Stomach smooth muscle (tissue), 2 donors: ENCODE results near the gene TMEM130.
"Not testable (repeated sequence)": the region's sequence is repeated elsewhere in the genome, so short reads cannot be mapped to it uniquely, and the experiment has no call there.

ENCODE experiments used
- H3K27ac ChIP-seq: one replicate; pipeline ENCODE4 v1.7.0; 2013; ENCODE audit warnings: mild to moderate bottlenecking, low read length, inconsistent platforms
- H3K27me3 ChIP-seq, 2 donors: one replicate each; pipeline ENCODE4 v1.7.0; 2013; ENCODE audit warnings: low read length in 2 of 2; ENCODE audit not compliant: insufficient read depth in 2 of 2, control insufficient read depth in 1 of 2
- H3K36me3 ChIP-seq, 2 donors: one replicate each; pipeline ENCODE4 v1.7.0; 2013; ENCODE audit warnings: low read length in 2 of 2; ENCODE audit not compliant: control insufficient read depth in 2 of 2, insufficient read depth in 2 of 2
- H3K4me1 ChIP-seq: one replicate; pipeline ENCODE4 v1.7.0; 2013; ENCODE audit warnings: low read length; ENCODE audit not compliant: control insufficient read depth, insufficient read depth
- H3K4me3 ChIP-seq, 2 donors: one replicate each; pipeline ENCODE4 v1.7.0; 2013; ENCODE audit warnings: low read length in 2 of 2
- H3K9ac ChIP-seq, 2 donors: one replicate each; pipeline ENCODE4 v1.7.0; 2013; ENCODE audit warnings: low read length in 2 of 2, mild to moderate bottlenecking in 1 of 2
- H3K9me3 ChIP-seq, 2 donors: one replicate each; pipeline ENCODE4 v1.7.0; 2013; ENCODE audit warnings: low read length in 2 of 2; ENCODE audit not compliant: control insufficient read depth in 2 of 2
- donor health status: healthy.
- donor health status: Pancreatic carcinoma.

TMEM130 gene

DNA sequence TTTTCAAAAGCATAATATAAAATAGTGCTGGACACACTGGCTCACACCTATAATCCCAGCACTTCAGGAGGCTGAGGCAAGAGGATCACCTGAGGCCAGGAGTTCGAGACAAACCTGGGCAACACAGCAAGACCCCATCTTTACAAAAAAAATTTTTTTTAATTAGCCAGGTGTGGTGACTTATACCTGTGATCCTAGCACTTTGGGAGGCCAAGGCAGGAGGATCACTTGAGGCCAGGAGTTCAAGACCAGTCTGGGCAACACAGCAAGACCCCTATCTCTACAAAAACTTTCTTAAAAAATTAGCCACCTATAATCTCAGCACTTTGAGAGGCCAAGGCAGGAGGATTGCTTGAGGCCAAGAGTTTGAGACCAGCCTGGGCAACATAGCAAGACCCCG, 27.3 kb downstream of the TMEM130 start:
- not testable (repeated sequence) for H3K4me3 ChIP-seq, H3K9ac ChIP-seq, H3K27me3 ChIP-seq, H3K9me3 ChIP-seq, H3K27ac ChIP-seq, H3K4me1 ChIP-seq, H3K36me3 ChIP-seq

DNA sequence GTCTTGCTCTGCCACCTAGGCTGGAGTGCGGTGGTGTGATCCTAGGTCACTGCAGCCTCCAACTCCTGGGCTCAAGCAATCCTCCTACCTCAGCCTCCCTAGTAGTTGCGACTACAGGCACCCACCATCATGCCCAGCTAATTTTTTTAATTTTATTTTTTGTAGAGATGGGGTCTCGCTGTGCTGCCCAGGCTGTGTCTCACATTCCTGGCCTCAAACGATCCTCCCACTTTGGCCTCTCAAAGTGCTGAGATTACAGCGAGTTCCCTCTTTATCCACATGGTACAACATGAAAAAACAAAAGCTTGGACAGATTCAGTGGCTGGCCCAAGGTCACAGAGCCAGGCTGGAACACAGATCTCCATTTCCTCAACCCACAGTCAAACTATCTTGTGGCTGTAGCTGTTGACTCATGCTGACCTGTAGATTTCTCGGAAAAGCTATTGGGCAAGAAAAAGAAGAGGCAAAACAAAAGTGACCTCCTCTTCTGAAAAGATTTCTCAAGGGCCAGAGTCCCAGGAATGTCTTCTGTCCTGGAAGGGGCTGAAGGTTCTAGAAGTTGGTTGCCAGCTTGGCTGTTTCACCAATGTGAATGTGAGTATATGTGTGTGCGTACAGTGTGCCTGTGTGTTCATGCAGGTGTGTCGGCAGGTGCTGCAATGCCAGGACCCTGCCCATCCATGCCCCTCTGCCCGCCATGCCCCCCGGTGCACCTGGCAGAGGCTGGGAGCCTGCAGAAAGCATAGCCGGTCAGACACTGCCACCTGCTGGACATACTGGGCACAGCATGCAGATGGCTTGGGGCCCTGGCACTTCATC, 28.4 kb downstream of the TMEM130 start:
- Histone ChIP-seq H3K4me1 (no peaks in the 10 kb centered on the region), H3K27ac (no peak overlapping the region), H3K27me3 (peaks cover 4 to 6% of the 10 kb centered on the region in 2 donors), H3K4me3 (no peak overlapping the region), H3K9me3 (no peaks in the 10 kb centered on the region), H3K9ac (no peak overlapping the region), H3K36me3 (no peaks in the 10 kb centered on the region)

- Histone ChIP-seq H3K36me3 (no peaks in the 10 kb centered on the region), H3K27ac (no peak overlapping the region), H3K27me3 (peaks cover 4 to 6% of the 10 kb centered on the region in 2 donors), H3K4me1 (no peaks in the 10 kb centered on the region), H3K9ac (no peak overlapping the region), H3K4me3 (no peak overlapping the region), H3K9me3 (no peaks in the 10 kb centered on the region)
These were observed 29.1 kb downstream of the TMEM130 start for GRCh38 chr7:98840722-98841121.

GRCh38 chr7:98840096-98840495, 29.7 kb downstream of the TMEM130 start:
- Histone ChIP-seq H3K27ac (no peak overlapping the region), H3K4me1 (no peaks in the 10 kb centered on the region), H3K9me3 (no peaks in the 10 kb centered on the region), H3K9ac (no peak overlapping the region), H3K27me3 (peaks cover 6 to 7% of the 10 kb centered on the region in 2 donors), H3K36me3 (no peaks in the 10 kb centered on the region), H3K4me3 (no peak overlapping the region)

- Histone ChIP-seq H3K36me3 (no peaks in the 10 kb centered on the region), H3K9me3 (no peaks in the 10 kb centered on the region), H3K4me1 (no peaks in the 10 kb centered on the region), H3K4me3 (no peak overlapping the region), H3K27me3 (peaks cover 6 to 7% of the 10 kb centered on the region in 2 donors), H3K9ac (no peak overlapping the region), H3K27ac (no peak overlapping the region)
These were observed 32.2 kb downstream of the TMEM130 start for GRCh38 chr7:98837630-98837972.

DNA sequence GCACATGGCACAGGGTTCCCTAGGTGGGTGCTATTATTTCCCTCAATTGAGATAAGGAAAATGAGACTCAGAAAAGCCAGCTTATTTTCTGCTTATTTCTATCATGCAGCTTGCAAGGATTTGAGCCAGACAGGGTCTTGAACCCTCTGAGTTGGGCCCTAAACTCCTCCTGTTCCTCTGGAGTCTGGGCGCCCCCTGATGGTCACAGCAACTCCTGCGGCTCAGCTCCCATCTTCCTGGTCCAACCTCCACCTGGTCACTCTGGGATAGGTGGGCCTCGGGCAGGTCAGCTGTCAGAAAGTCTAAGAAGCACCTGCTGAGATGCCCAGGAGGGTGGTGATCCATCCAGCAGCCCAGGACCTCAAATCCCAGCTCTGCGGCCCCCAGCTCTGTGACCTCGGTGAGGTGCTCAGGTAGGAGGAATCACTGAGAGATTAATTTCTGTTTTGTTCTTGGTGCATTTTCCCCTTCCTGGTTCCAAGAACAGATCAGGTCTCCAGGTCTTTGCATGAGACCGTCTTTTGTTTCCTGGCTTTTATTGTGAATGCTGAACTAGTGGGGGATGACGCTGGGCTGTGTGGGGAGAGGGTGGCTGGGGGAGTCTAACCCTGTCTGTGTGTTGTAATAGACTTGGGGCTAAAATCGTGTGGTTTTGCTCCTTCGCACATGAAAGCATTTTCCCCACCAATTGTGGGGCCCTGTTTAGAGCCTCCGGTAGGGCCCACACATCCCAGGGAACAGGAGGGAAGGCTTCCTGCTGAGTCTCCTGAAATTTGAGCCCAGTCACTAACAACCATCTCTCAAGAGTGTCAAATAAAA, 32.8 kb downstream of the TMEM130 start:
- Histone ChIP-seq H3K9me3 (no peaks in the 10 kb centered on the region), H3K36me3 (no peaks in the 10 kb centered on the region), H3K27ac (no peak overlapping the region), H3K9ac (no peak overlapping the region), H3K4me1 (no peaks in the 10 kb centered on the region), H3K4me3 (no peak overlapping the region), H3K27me3 (peaks cover 6 to 7% of the 10 kb centered on the region in 2 donors)

DNA sequence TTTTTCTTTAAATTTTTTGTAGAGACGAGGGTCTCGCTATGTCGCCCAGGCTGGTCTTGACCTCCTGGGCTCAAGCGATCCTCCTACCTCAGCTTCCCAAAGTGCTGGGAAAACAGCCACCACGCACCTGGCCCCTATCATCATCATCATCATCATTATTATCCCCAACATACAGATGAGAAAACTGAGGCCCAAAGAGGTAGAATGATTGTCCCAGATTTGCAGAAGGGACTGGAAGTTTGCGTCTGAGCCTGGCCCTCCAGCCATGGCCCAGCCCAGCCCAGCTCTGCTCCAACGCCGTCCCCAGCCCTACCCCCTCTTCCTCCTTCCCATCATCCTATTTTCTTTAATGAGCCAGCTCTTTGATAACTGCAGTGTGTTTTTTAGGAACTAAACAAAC, 34.9 kb downstream of the TMEM130 start:
- Histone ChIP-seq H3K27ac (no peak overlapping the region), H3K27me3 (peaks cover 2 to 7% of the 10 kb centered on the region in 2 donors), H3K9me3 (no peaks in the 10 kb centered on the region), H3K36me3 (no peaks in the 10 kb centered on the region), H3K9ac (no peak overlapping the region), H3K4me3 (no peak overlapping the region), H3K4me1 (peaks cover 3% of the 10 kb centered on the region)

- Histone ChIP-seq H3K27ac (no peak overlapping the region), H3K36me3 (no peaks in the 10 kb centered on the region)
These were observed 36.8 kb downstream of the TMEM130 start for GRCh38 chr7:98833022-98833421.

DNA sequence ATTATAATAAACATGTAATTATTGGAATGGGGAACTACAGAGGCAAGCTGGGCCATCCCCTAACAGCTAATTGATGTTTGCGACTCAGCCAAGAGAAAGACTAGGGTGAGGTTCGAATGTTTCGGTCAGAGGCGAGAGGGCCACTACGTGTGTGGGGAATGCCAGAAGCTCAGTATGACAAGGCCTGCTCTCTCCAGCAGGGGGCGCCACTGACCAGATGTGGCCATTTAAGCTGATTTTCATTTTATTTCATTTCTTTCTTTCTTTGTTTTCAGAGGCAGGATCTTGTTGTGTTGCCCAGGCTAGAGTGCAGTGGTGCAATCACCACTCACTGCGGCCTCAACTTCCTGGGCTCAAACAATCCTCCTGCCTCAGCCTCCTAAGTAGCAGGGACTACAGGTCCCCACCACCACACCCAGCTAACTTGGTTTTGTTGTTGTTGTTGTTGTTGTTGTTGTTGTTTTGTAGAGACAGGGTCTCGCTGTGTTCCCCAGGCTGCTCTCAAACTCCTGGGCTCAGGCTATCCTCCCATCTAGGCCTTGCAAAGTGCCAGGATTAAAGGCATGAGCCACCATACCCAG, 38.1 kb downstream of the TMEM130 start:
- H3K27ac ChIP-seq = no peak overlapping the region
- peaks cover 0 to 3% of the 10 kb centered on the region in 2 donors for H3K27me3 ChIP-seq
- no peak overlapping the region for H3K4me3 ChIP-seq
- no peak overlapping the region for H3K9ac ChIP-seq
- H3K4me1 ChIP-seq = peaks cover 10% of the 10 kb centered on the region
- no peaks in the 10 kb centered on the region for H3K9me3 ChIP-seq
- no peaks in the 10 kb centered on the region for H3K36me3 ChIP-seq

More at GRCh38 chr7:98833022-98833421, 36.8 kb downstream of the TMEM130 start:
- H3K4me1 ChIP-seq = peaks cover 3% of the 10 kb centered on the region
- no peak overlapping the region for H3K9ac ChIP-seq
- H3K27me3 ChIP-seq = peaks cover 2 to 3% of the 10 kb centered on the region in 2 donors
- H3K4me3 ChIP-seq = no peak overlapping the region
- no peaks in the 10 kb centered on the region for H3K9me3 ChIP-seq

GRCh38 chr7:98830972-98831548, 38.8 kb downstream of the TMEM130 start:
- peaks cover 0 to 3% of the 10 kb centered on the region in 2 donors for H3K27me3 ChIP-seq
- no peak overlapping the region for H3K9ac ChIP-seq
- no peaks in the 10 kb centered on the region for H3K36me3 ChIP-seq
- peaks cover 16% of the 10 kb centered on the region for H3K4me1 ChIP-seq
- no peak overlapping the region for H3K27ac ChIP-seq
- H3K4me3 ChIP-seq = no peak overlapping the region
- H3K9me3 ChIP-seq = no peaks in the 10 kb centered on the region
